Measurements from ENCODE around the gene SLCO2A1. TPM values are rescaled to one million over a fixed set of nuclear protein-coding genes. Genes with fewer than 3 reads are reported as not detected.

Gene SLCO2A1
- total RNA-seq, 4 donors from 2014 or later: 0.07 to 2.4 (median 1.3) TPM

DNA sequence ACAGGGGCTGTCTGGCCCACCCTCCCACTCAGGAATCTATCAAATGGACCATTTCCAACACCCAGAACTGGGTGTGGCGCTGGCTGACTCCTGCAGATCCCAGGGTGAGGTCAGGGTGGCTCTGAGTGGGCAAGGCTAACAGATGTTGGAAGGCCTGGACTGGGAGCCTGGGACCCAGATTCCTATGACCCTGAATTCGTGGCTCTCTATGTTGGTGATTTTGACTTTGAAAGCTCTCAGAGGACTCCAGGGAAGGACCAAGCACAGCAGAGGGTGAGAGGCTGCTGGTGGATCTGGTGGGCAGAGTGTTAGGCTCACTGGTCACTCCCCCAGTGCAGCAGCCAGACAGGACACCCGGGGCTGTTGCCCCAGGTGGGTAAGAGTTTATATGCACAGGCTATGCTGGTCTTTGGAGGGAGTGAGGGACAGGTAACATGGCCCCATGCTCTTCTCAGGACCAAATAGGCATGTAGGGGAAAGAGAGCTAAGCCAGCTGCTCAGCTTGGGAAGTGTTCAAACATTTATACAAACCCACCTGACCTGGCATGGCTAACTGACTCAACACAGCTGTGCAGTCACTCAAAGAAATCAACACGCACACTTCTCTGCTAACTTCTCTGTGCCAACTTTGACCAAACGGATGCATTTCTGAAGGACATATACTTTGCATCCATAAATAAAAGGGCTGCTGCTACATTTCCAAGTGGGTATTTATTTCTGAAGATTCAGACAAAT, 71.5 kb downstream of the SLCO2A1 start:
- no peaks in the 10 kb centered on the region for H3K27me3 ChIP-seq
- peaks cover 0 to 12% of the 10 kb centered on the region in 2 donors for H3K4me1 ChIP-seq
- in situ Hi-C loops (cut with MboI; ENCODE audit: low sequenced_read_pairs in 4 of 4): no loop called here
- peak; percentile 72 to 84 for ATAC-seq
- TF ChIP-seq, protein P1, sequence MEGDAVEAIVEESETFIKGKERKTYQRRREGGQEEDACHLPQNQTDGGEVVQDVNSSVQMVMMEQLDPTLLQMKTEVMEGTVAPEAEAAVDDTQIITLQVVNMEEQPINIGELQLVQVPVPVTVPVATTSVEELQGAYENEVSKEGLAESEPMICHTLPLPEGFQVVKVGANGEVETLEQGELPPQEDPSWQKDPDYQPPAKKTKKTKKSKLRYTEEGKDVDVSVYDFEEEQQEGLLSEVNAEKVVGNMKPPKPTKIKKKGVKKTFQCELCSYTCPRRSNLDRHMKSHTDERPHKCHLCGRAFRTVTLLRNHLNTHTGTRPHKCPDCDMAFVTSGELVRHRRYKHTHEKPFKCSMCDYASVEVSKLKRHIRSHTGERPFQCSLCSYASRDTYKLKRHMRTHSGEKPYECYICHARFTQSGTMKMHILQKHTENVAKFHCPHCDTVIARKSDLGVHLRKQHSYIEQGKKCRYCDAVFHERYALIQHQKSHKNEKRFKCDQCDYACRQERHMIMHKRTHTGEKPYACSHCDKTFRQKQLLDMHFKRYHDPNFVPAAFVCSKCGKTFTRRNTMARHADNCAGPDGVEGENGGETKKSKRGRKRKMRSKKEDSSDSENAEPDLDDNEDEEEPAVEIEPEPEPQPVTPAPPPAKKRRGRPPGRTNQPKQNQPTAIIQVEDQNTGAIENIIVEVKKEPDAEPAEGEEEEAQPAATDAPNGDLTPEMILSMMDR (IDR thresholded peaks at IDR 0.05 in 4 of 5, conservative IDR thresholded peaks at IDR 0.05 in 1 of 5): no peak
- no peak for TF ChIP-seq POLR2A (IDR thresholded peaks at IDR 0.05)
- H3K36me3 ChIP-seq: no peaks in the 10 kb centered on the region
- H3K4me3 ChIP-seq: no peak overlapping the region
- no peaks in the 10 kb centered on the region for H3K9me3 ChIP-seq
- H3K27ac ChIP-seq: no peak overlapping the region
- intact Hi-C loops (cut with DNase I; ENCODE audit: low total_unique reads): no loop called here
- DNase-seq: no peak

DNA sequence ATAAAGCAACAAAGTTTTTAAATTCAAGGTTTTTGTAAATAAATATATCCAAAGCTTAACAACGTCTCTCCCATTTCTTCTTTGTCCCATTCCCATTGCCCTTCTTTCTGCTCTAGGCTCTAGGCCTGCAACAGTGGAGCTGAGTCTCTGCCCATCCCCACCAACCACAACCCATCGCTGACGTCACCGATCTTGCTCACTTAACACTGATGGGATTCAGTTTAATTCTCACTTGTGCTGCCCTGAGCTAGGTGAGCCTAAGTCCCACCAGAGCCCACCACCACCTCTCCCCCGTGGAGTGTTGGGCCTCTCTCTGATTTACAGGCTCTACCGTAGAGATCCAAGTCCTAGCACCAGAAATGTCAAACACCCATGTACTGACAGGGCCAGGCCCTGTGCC, 72.7 kb downstream of the SLCO2A1 start:
- H3K9me3 ChIP-seq: no peaks in the 10 kb centered on the region
- in situ Hi-C loops (cut with MboI; ENCODE audit: low sequenced_read_pairs in 4 of 4): no loop called here
- intact Hi-C loops (cut with DNase I; ENCODE audit: low total_unique reads): no loop called here
- no peak for ATAC-seq
- no peaks in the 10 kb centered on the region for H3K27me3 ChIP-seq
- DNase-seq: no peak
- no peak for TF ChIP-seq POLR2A (IDR thresholded peaks at IDR 0.05)
- TF ChIP-seq, protein P1 (IDR thresholded peaks at IDR 0.05 in 4 of 5, conservative IDR thresholded peaks at IDR 0.05 in 1 of 5): no peak
- H3K4me1 ChIP-seq: peaks cover 0 to 9% of the 10 kb centered on the region in 2 donors
- H3K36me3 ChIP-seq: no peaks in the 10 kb centered on the region
- no peak overlapping the region for H3K4me3 ChIP-seq
- H3K27ac ChIP-seq: no peak overlapping the region

DNA sequence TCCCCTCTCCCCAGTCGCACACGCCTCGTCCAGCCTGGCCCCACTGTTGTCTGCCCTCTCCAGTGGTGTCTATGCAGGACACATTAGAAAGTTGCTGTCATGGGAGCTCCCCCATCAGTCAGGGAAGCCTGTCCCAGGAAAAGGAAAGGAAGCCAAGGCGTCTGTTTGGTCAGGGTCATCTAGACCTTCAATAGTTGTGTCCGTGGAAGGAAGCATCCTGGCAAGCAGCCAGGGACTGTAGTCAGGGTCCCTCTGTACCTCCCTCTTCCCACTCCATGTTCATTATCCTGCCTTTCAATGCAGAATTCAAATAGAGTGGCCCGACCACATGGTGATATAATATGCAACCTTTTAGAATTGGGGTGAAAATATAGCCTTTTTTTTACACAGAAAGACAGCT, 73.4 kb downstream of the SLCO2A1 start:
- ATAC-seq (no peak), DNase-seq (no peak)
- in situ Hi-C loops (cut with MboI; ENCODE audit: low sequenced_read_pairs in 4 of 4): no loop called here

DNA sequence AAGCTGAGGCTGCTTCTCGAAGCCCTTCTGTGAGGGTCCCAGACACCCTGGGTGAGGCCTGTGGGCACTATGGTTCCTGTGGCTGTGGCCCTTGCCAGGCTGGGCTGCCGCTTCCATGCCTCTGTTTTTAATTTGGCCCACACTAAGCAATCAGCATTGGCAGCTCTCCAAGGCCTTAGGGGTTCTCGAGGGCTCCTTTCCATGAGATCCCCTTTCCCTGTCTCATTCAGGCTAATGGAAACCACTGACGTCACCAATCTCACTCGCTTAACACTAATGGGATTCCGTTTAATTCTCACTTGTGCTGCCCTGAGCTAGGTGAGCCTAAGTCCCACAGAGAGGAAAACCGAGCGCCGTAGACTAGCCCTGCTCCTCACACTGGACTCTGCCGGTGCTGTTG, 73.8 kb downstream of the SLCO2A1 start:
- Histone ChIP-seq H3K27ac (no peak overlapping the region), H3K4me3 (no peak overlapping the region), H3K27me3 (no peaks in the 10 kb centered on the region), H3K4me1 (peaks cover 0 to 9% of the 10 kb centered on the region in 2 donors), H3K9me3 (no peaks in the 10 kb centered on the region), H3K36me3 (no peaks in the 10 kb centered on the region)
- in situ Hi-C loops (cut with MboI; ENCODE audit: low sequenced_read_pairs in 4 of 4) (no loop called here), intact Hi-C loops (cut with DNase I; ENCODE audit: low total_unique reads) (no loop called here)
- DNase-seq (no peak), ATAC-seq (no peak)
- TF ChIP-seq POLR2A (IDR thresholded peaks at IDR 0.05): no peak
- TF ChIP-seq, protein P1 (IDR thresholded peaks at IDR 0.05 in 4 of 5, conservative IDR thresholded peaks at IDR 0.05 in 1 of 5): no peak

More for the DNA sequence above, 73.4 kb downstream of the SLCO2A1 start:
- Histone ChIP-seq H3K4me3 (no peak overlapping the region), H3K27me3 (no peaks in the 10 kb centered on the region), H3K4me1 (peaks cover 0 to 9% of the 10 kb centered on the region in 2 donors), H3K27ac (no peak overlapping the region), H3K9me3 (no peaks in the 10 kb centered on the region), H3K36me3 (no peaks in the 10 kb centered on the region)
- intact Hi-C loops (cut with DNase I; ENCODE audit: low total_unique reads): no loop called here
- no peak for TF ChIP-seq POLR2A (IDR thresholded peaks at IDR 0.05)
- TF ChIP-seq, protein P1 (IDR thresholded peaks at IDR 0.05 in 4 of 5, conservative IDR thresholded peaks at IDR 0.05 in 1 of 5): no peak
